ENCODE data around the gene RLBP1.

The RLBP1 gene

DNA sequence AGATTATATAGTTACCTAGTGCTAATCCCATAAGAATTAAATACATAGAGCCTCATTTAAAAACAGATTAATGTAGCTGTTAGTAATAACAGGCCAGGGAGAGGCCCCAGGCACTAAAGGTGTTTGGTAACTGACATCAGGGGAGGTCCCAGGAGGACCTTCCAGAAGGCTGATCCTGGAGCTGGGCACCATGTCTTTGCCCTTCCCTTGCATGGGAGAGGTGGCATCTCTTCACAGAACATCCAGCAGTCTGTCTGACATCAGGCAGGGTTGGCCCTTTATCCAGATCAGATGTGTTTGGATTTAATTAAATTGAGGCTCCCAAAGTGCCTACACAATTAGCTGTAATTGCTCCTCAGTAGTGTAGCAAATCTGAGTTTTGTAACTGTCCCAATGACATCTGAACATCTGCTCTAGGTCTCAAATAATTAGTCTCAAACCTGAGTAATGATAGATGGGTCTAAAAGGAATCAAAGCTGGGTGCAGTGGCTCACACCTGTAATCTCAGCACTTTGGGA is 53.0 kb downstream of the RLBP1 start:
- Histone ChIP-seq H3K27me3 (ENCODE audit: low read depth, low read length) (no peaks in the 10 kb centered on the region), H3K9me3 (ENCODE audit: insufficient read depth, low read length) (no peaks in the 10 kb centered on the region), H3K4me1 (ENCODE audit: low read length) (peaks cover 21% of the 10 kb centered on the region), H3K36me3 (replicated peaks; ENCODE audit: low read depth, low read length) (no peaks in the 10 kb centered on the region), H3K4me2 (ENCODE audit: low read length) (peak overlapping the region; percentile 76), H4K20me1 (ENCODE audit: insufficient read depth, low read length) (no peaks in the 10 kb centered on the region), H3K4me3 (ENCODE audit: low read length) (no peak overlapping the region), H3K27ac (ENCODE audit: low read length) (peak overlapping the region; percentile 67), H3K79me2 (ENCODE audit: low read length) (no peaks in the 10 kb centered on the region), H2AFZ (ENCODE audit: low read depth, low read length) (no peak overlapping the region), H3K9ac (ENCODE audit: low read length) (no peak overlapping the region)
- TF ChIP-seq, protein P1, sequence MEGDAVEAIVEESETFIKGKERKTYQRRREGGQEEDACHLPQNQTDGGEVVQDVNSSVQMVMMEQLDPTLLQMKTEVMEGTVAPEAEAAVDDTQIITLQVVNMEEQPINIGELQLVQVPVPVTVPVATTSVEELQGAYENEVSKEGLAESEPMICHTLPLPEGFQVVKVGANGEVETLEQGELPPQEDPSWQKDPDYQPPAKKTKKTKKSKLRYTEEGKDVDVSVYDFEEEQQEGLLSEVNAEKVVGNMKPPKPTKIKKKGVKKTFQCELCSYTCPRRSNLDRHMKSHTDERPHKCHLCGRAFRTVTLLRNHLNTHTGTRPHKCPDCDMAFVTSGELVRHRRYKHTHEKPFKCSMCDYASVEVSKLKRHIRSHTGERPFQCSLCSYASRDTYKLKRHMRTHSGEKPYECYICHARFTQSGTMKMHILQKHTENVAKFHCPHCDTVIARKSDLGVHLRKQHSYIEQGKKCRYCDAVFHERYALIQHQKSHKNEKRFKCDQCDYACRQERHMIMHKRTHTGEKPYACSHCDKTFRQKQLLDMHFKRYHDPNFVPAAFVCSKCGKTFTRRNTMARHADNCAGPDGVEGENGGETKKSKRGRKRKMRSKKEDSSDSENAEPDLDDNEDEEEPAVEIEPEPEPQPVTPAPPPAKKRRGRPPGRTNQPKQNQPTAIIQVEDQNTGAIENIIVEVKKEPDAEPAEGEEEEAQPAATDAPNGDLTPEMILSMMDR (IDR thresholded peaks at IDR 0.05; ENCODE audit: low read depth, low read length): no peak
- no peak for TF ChIP-seq EZH2phosphoT487 (IDR thresholded peaks at IDR 0.05; ENCODE audit: low read depth)

GRCh38 chr15:89167267-89168176 is 53.9 kb downstream of the RLBP1 start:
- Histone ChIP-seq H3K4me1 (ENCODE audit: low read length) (peaks cover 21% of the 10 kb centered on the region), H2AFZ (ENCODE audit: low read depth, low read length) (no peak overlapping the region), H3K9ac (ENCODE audit: low read length) (peak overlapping the region; percentile 22; the same call in 1 of the 2 replicates), H3K79me2 (ENCODE audit: low read length) (no peaks in the 10 kb centered on the region), H3K36me3 (replicated peaks; ENCODE audit: low read depth, low read length) (no peaks in the 10 kb centered on the region), H3K4me2 (ENCODE audit: low read length) (peak overlapping the region; percentile 76), H4K20me1 (ENCODE audit: insufficient read depth, low read length) (no peaks in the 10 kb centered on the region), H3K27ac (ENCODE audit: low read length) (peak overlapping the region; percentile 67), H3K27me3 (ENCODE audit: low read depth, low read length) (no peaks in the 10 kb centered on the region), H3K9me3 (ENCODE audit: insufficient read depth, low read length) (no peaks in the 10 kb centered on the region), H3K4me3 (ENCODE audit: low read length) (peak overlapping the region; percentile 39)
- TF ChIP-seq, protein P1 (IDR thresholded peaks at IDR 0.05; ENCODE audit: low read depth, low read length): no peak
- no peak for TF ChIP-seq EZH2phosphoT487 (IDR thresholded peaks at IDR 0.05; ENCODE audit: low read depth)

DNA sequence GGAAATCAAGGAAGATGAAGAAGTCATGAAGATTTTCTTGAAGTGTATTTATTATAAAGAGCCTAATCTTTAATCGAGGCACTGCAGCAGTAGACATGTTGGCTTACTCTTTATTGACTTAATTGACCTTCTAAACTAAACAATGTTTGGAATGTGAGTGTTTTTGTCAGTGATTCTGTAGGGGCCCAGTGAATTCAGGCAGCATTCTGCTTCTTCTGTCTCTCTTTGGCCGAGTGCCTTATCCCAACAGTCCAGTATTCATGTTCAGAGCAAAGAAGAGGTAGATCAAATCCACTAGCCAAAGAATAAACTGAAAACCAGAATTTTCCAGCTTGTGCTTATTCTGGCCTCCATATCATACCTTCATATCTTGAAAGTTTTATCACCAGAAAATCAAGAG is 55.7 kb downstream of the RLBP1 start:
- H3K4me3 ChIP-seq (ENCODE audit: low read length): no peak overlapping the region
- no peaks in the 10 kb centered on the region for H4K20me1 ChIP-seq (ENCODE audit: insufficient read depth, low read length)
- no peaks in the 10 kb centered on the region for H3K36me3 ChIP-seq (replicated peaks; ENCODE audit: low read depth, low read length)
- no peaks in the 10 kb centered on the region for H3K9me3 ChIP-seq (ENCODE audit: insufficient read depth, low read length)
- H3K4me1 ChIP-seq (ENCODE audit: low read length): peaks cover 21% of the 10 kb centered on the region
- H3K79me2 ChIP-seq (ENCODE audit: low read length): no peaks in the 10 kb centered on the region
- no peak overlapping the region for H3K9ac ChIP-seq (ENCODE audit: low read length)
- H3K27ac ChIP-seq (ENCODE audit: low read length): no peak overlapping the region
- no peak for TF ChIP-seq EZH2phosphoT487 (IDR thresholded peaks at IDR 0.05; ENCODE audit: low read depth)
- TF ChIP-seq, protein P1 (IDR thresholded peaks at IDR 0.05; ENCODE audit: low read depth, low read length): no peak
- no peaks in the 10 kb centered on the region for H3K27me3 ChIP-seq (ENCODE audit: low read depth, low read length)
- H2AFZ ChIP-seq (ENCODE audit: low read depth, low read length): no peak overlapping the region
- no peak overlapping the region for H3K4me2 ChIP-seq (ENCODE audit: low read length)

DNA sequence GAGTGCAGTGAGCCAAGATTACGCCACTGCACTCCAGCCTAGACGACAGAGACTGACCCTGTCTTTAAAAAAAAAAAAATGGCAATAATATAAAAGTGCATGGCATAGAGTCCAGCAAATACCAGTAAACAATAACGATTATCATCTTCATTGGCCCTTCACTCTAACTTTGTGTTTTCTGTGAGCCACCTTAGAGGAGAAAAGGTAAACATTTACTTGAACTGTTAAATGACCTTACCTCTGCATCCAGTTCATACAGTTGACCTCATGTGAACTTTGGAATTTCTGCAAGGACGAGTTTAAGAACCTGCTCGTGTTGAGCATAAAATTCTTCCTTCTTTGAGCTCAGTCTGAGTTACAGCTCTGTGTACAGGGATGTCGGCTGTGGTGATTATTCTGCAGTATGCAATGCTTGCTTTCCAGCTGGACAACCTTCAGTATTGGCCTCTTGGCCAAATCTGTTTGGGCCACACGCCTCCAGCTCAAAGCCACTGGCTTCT is 56.6 kb downstream of the RLBP1 start:
- TF ChIP-seq, protein P1 (IDR thresholded peaks at IDR 0.05; ENCODE audit: low read depth, low read length): no peak
- TF ChIP-seq EZH2phosphoT487 (IDR thresholded peaks at IDR 0.05; ENCODE audit: low read depth): no peak
- Histone ChIP-seq H3K36me3 (replicated peaks; ENCODE audit: low read depth, low read length) (no peaks in the 10 kb centered on the region), H3K79me2 (ENCODE audit: low read length) (no peaks in the 10 kb centered on the region), H3K4me1 (ENCODE audit: low read length) (peaks cover 21% of the 10 kb centered on the region), H3K27ac (ENCODE audit: low read length) (no peak overlapping the region), H2AFZ (ENCODE audit: low read depth, low read length) (no peak overlapping the region), H3K27me3 (ENCODE audit: low read depth, low read length) (no peaks in the 10 kb centered on the region), H3K4me3 (ENCODE audit: low read length) (no peak overlapping the region), H3K4me2 (ENCODE audit: low read length) (no peak overlapping the region), H3K9ac (ENCODE audit: low read length) (no peak overlapping the region), H3K9me3 (ENCODE audit: insufficient read depth, low read length) (no peaks in the 10 kb centered on the region), H4K20me1 (ENCODE audit: insufficient read depth, low read length) (no peaks in the 10 kb centered on the region)
